C4-2B (cell line): ENCODE data around the gene SLC34A1.

Source experiments
- H3K27ac ChIP-seq: fragments of 450-650 bp; 2 replicates; pipeline ENCODE4 v1.5.1; 2017
- ZFX ChIP-seq: fragments of 450-650 bp; IDR thresholded peaks from 2 replicates; pipeline ENCODE4 v1.6.1; 2017
- TF ChIP-seq, protein P1 (sequence below): fragments of 450-650 bp; conservative IDR thresholded peaks from 2 replicates; pipeline ENCODE4 v1.5.1; 2017; ENCODE audit warnings: mild to moderate bottlenecking

SLC34A1 gene

DNA sequence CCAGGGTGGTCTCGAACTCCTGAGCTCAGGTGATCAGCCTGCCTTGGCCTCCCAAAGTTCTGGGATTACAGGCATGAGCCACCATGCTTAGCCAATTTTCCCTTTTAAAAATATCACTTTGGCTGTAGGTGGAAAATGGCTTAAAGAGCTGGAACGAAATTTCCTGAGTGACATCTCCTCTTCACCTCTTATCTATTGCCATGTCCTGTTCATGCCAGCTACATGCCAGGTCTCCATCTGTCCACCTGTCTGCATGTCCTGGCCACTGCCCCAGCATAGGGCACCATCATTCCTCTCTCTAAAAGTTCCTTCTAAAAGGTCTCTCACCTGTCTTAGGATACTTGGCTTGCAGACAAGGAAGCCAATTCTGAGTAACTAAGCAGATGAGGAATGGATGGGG lies 39.4 kb downstream of the SLC34A1 start:
- TF ChIP-seq, protein P1, sequence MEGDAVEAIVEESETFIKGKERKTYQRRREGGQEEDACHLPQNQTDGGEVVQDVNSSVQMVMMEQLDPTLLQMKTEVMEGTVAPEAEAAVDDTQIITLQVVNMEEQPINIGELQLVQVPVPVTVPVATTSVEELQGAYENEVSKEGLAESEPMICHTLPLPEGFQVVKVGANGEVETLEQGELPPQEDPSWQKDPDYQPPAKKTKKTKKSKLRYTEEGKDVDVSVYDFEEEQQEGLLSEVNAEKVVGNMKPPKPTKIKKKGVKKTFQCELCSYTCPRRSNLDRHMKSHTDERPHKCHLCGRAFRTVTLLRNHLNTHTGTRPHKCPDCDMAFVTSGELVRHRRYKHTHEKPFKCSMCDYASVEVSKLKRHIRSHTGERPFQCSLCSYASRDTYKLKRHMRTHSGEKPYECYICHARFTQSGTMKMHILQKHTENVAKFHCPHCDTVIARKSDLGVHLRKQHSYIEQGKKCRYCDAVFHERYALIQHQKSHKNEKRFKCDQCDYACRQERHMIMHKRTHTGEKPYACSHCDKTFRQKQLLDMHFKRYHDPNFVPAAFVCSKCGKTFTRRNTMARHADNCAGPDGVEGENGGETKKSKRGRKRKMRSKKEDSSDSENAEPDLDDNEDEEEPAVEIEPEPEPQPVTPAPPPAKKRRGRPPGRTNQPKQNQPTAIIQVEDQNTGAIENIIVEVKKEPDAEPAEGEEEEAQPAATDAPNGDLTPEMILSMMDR, result no peak
- TF ChIP-seq ZFX, result no peak
- H3K27ac ChIP-seq, result no peak overlapping the region

DNA sequence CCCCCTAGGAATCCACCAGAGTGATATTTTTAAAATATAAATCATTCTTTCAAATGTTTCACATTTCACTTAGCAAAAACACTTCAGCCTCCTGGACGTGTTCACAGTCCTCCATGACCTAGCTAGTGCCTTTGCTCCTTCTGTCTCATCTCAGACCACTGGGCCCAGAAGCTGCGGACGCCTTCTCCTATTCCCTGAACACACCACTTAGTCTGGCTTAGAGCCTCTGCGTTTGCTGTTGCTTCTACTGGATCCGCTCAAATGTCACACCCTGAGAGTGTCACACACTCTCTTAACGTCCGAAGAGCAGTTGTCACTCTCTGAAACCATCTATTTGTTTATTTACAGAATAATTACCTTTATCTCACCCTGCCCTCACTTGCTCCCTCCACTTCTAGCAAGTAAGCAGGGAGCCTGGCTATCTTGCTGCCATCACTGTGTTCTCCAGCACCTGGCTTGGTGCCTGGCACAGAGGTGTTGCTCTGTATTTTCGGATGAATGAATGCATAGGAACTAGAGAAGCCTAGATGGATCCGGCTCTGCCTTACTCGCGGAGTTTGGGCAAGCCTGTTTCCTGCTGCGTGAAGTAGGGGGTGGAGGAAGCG lies 41.1 kb downstream of the SLC34A1 start:
- TF ChIP-seq ZFX, result no peak
- TF ChIP-seq, protein P1, result no peak
- peak overlapping the region; percentile 85 for H3K27ac ChIP-seq

DNA sequence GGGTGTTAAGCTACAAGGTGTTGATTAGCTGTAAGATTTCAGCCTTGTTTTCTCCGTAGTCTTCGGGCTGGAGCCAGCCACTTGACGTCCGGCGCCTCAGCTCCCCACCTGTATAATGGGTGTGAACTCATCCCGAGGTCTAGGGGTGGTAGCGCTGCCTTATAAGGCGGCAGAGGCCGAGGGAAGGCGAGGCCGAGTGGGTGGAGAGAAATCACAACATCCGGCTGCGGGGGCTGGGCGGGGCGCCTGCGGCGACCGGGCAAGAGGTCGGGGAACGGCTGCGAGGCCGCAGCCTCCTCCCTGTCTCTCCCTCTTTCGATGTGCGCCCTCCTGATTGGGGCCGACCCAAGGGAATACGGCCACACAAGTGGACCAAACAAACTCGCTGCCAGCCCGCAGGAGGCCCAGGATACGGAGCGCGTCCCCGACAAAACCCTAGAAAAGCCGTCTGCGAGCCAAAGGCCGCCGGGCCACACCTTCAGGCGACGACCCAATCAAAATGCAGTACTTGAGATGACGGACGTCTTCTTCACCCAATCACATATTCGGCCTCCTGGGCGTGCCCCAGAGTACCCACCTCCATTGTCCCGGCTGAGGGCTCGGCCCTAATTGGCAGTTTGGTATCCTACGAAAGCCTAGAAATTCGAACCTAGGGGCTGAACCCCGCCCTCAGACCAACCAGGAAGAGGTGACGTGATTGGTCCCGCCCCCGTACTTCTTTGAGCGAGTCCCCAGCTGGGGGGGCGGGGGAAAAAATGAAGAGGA lies 41.7 kb downstream of the SLC34A1 start:
- peak overlapping the region; percentile 85 for H3K27ac ChIP-seq
- no peak for TF ChIP-seq ZFX
- TF ChIP-seq, protein P1, result no peak

DNA sequence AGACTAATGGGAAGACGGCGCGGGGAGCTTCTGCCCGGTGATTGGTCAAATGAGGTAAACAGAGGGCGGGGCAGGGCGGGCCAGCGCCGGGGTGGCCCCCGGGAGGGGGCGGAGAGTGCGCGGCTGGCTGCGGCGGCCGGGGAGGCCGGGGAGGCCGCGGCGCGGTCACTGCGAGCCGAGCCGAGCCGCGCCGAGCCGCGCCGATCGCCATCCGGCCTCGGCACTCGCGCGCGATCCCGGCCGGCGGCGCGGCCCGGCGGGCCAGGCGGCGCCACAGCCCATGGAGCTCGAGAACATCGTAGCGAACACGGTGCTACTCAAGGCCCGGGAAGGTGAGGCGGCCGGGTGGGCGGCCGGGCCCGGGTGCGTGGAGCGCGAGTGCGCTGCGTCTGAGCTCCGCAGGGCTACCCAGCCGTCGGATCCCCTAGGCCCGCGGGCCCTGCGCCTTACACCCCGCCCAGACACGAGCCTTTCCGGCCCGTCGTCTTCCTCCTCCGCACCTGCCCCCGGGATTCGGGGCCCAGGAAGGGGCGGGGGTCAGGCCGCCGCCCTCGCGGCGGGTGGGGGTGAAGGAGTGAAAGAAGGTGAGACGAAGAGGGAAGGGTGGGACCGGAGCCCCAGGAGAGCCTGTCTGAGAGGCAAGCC lies 42.5 kb downstream of the SLC34A1 start, which contains the start of gene GRK6:
TSS of gene GRK6 (plus strand) at position 111 of the 645 bp plus-strand sequence. CDS start at position 281, 170 bp downstream.
- TF ChIP-seq, protein P1, result no peak
- peak; percentile 94; the same call in 1 of the 2 replicates for TF ChIP-seq ZFX

DNA sequence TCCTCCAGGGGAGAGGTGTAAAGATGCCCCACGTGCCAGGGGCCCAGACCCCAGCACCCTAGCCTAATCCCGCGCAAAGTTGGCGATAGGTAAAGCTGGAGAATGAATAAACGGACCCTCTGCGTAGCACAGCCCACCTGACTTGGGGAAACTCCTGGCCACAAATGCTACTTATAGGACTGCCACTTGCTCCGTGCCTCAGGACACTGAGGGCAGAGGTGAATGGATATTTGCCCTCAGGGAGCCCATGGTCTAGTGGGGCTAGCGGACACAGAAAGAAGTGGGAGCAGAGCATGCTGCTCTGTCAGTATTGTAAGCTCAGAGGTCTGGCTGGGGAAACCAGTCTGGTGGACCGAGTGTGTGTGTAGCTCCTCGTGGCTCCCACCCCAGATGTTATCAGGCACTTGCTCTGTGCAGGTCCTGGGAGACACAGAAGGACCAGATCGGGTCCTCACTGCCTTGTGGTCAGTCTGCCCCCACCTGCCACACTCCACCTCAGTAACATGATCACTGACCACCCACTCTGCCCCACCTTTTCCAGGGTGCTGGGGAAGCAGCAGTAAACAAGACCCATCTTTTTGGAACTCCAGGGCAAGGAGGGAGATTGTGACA lies 43.1 kb downstream of the SLC34A1 start:
- TF ChIP-seq ZFX, result no peak
- TF ChIP-seq, protein P1, result no peak
- peak overlapping the region; percentile 85 for H3K27ac ChIP-seq

More for the DNA sequence above, 42.5 kb downstream of the SLC34A1 start, which contains the start of gene GRK6:
- H3K27ac ChIP-seq, result peak within 1 kb of the TSS; percentile 85

DNA sequence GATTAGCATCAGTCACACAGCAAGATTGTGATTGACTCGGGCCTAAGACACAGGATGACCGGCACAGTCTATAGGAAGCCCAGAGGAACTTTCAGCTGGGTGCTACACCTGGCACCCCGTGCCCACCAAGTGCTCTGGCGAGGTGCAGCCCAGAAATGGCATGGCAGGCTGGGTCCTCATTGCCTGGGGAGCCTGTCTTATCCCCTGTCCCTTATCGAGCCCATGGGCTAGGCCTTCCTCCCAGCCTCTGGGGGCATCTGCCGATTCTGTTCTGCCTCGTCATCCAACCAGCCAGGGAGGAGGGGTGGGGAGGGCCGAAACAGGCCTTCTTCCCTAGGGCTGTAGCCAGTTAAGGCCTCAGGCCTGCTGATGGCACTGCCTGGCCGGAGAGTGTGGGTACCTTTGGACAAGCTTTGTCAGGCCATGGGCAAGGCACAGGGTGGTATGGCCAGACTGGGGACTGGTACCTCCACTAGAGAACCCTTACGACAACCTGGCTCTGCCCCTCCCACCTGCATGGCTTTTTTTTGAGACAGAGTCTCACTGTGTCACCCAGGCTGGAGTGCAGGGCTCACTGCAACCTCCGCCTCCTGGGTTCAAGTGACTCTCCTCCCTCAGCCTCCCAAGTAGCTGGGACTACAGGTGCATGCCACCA lies 43.8 kb downstream of the SLC34A1 start:
- peak overlapping the region; percentile 85 for H3K27ac ChIP-seq
- no peak for TF ChIP-seq ZFX
- TF ChIP-seq, protein P1, result no peak
